Panc1 (cell line): ENCODE measurements around the gene PPARD. TPM values are rescaled to one million over a fixed set of nuclear protein-coding genes. Genes with fewer than 3 reads are reported as not detected.

Experiments
- ATAC-seq: fragments of 200-7000 bp; cut with Tn5 transposase; 2 replicates; pipeline ENCODE4 v1.9.1; 2020; ENCODE audit warnings: mild to moderate bottlenecking, moderate library complexity
- BruUV-seq: library from RNA; stranded (reverse); fragments of 400-500 nt; replicated peaks from 2 replicates; lab custom pipeline; 2021; lab: Mats Ljungman, UMichigan
- CTCF ChIA-PET: fragments of 300-600 bp; sonication (Branson Sonifier 250); formaldehyde crosslinking; loops from one replicate; lab custom pipeline; 2022; ENCODE audit warnings: antibody characterized with exemption; lab: Charles Lee
- POLR2A ChIA-PET: fragments of 300-600 bp; sonication (Branson Sonifier 250); formaldehyde crosslinking; loops from one replicate; lab custom pipeline; 2022; ENCODE audit warnings: antibody characterized with exemption; lab: Charles Lee
- DNase-seq: peaks from one replicate; pipeline ENCODE4 v3.0.0-alpha.2; 2010; ENCODE audit warnings: low read depth, low spot score
- H3K27ac ChIP-seq: 2 replicates; pipeline ENCODE4 v1.5.1; 2011; ENCODE audit warnings: mild to moderate bottlenecking, low read length, inconsistent platforms
- H3K27me3 ChIP-seq: fragments of 200-500 bp; sonication (Bioruptor generic); 2 replicates; pipeline ENCODE4 v1.6.0; 2014; ENCODE audit warnings: low read length, inconsistent platforms; ENCODE audit not compliant: control insufficient read depth, insufficient read depth
- H3K36me3 ChIP-seq: fragments of 200-500 bp; sonication (Bioruptor generic); 2 replicates; pipeline ENCODE4 v1.5.1; 2014; ENCODE audit warnings: inconsistent platforms, mild to moderate bottlenecking, low read length, moderate library complexity; ENCODE audit not compliant: control insufficient read depth, insufficient read depth
- H3K4me1 ChIP-seq: 2 replicates; pipeline ENCODE4 v1.5.1; 2011; ENCODE audit warnings: inconsistent platforms, mild to moderate bottlenecking, low read length, moderate library complexity; ENCODE audit not compliant: control insufficient read depth, insufficient read depth
- H3K4me3 ChIP-seq, 2 experiments: 2 replicates each; pipeline ENCODE4 v1.5.1; 2011 to 2012; ENCODE audit warnings: low read depth in 2 of 2, low read length in 2 of 2, mild to moderate bottlenecking in 2 of 2, inconsistent platforms in 1 of 2, moderate library complexity in 1 of 2
- H3K9me3 ChIP-seq: fragments of 200-500 bp; sonication (Bioruptor generic); 2 replicates; pipeline ENCODE4 v1.5.1; 2014; ENCODE audit warnings: low read depth, mild to moderate bottlenecking, inconsistent platforms, low read length, moderate library complexity; ENCODE audit not compliant: control insufficient read depth, insufficient read depth
- CTCF ChIP-seq: fragments of 450-650 bp; IDR thresholded peaks from 2 replicates; pipeline ENCODE4 v1.5.1; 2017; ENCODE audit warnings: mild to moderate bottlenecking
- POLR2AphosphoS5 ChIP-seq: IDR thresholded peaks from 2 replicates; pipeline ENCODE4 v1.6.1; 2012; ENCODE audit warnings: mild to moderate bottlenecking, low read depth, low read length, moderate library complexity
- SIN3A ChIP-seq: IDR thresholded peaks from 2 replicates; pipeline ENCODE4 v1.6.1; 2012; ENCODE audit warnings: low read depth, mild to moderate bottlenecking, low read length, moderate library complexity, borderline replicate concordance; ENCODE audit not compliant: insufficient read depth
- TCF7L2 ChIP-seq: IDR thresholded peaks from 2 replicates; pipeline ENCODE4 v1.6.1; 2011; ENCODE audit warnings: mild to moderate bottlenecking, low read depth, low read length, inconsistent platforms
- in situ Hi-C: cut with HindIII; loops from 2 replicates; pipeline ENCODE4 v1.10.0; 2016; ENCODE audit warnings: low sequenced_read_pairs, low pct_unique_long_range_greater_than_20kb
- intact Hi-C: fragments of 100-400 bp; cut with micrococcal nuclease; formaldehyde crosslinking; loops from one replicate; pipeline ENCODE4 v1.10.0; 2022; ENCODE audit not compliant: unreplicated experiment
- total RNA-seq: library from RNA; stranded (reverse); gene quantifications from one replicate; pipeline ENCODE4 v1.2.1, GENCODE V29; 2021; ENCODE audit not compliant: unreplicated experiment
- TF ChIP-seq, protein P1 (sequence below), 2 experiments: IDR thresholded peaks; 2 replicates each; pipeline ENCODE4 v1.6.1; 2011 to 2012; ENCODE audit warnings: low read depth in 2 of 2, control low read depth in 1 of 2, low read length in 1 of 2, mild to moderate bottlenecking in 1 of 2, moderate library complexity in 1 of 2; ENCODE audit not compliant: insufficient read depth in 1 of 2

PPARD gene
- total RNA-seq, 1 experiment from 2014 or later, result 14.4 TPM

DNA sequence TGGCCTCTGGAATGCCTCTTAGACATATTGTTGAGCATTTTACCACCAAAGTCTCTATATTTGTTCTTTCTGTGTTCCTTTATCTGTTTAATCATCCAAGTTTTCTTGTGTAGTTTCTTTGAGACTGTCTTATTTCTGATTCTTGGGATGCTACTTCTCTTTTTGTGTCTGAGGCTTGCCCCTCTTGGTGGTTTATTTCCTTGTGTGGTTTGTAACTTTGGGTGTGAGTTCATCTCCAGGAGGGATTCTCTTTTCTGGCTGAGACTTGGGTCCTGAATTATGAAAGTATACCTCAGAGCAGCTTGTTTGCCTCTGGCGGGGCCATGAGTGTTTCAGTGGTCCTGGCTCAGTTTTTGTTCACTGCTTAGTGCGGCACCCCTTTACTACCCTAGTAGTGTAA is 33.9 kb downstream of the PPARD start:
- ChIA-PET CTCF (no interaction called here), POLR2A (no interaction called here)
- Histone ChIP-seq H3K4me3 (no peak overlapping the region), H3K36me3 (no peaks in the 10 kb centered on the region), H3K4me1 (no peaks in the 10 kb centered on the region), H3K9me3 (no peaks in the 10 kb centered on the region), H3K27ac (no peak overlapping the region), H3K27me3 (no peaks in the 10 kb centered on the region)
- BruUV-seq, result no TSS peak
- TF ChIP-seq POLR2AphosphoS5 (no peak), SIN3A (no peak), TCF7L2 (no peak), CTCF (no peak)
- TF ChIP-seq, protein P1, sequence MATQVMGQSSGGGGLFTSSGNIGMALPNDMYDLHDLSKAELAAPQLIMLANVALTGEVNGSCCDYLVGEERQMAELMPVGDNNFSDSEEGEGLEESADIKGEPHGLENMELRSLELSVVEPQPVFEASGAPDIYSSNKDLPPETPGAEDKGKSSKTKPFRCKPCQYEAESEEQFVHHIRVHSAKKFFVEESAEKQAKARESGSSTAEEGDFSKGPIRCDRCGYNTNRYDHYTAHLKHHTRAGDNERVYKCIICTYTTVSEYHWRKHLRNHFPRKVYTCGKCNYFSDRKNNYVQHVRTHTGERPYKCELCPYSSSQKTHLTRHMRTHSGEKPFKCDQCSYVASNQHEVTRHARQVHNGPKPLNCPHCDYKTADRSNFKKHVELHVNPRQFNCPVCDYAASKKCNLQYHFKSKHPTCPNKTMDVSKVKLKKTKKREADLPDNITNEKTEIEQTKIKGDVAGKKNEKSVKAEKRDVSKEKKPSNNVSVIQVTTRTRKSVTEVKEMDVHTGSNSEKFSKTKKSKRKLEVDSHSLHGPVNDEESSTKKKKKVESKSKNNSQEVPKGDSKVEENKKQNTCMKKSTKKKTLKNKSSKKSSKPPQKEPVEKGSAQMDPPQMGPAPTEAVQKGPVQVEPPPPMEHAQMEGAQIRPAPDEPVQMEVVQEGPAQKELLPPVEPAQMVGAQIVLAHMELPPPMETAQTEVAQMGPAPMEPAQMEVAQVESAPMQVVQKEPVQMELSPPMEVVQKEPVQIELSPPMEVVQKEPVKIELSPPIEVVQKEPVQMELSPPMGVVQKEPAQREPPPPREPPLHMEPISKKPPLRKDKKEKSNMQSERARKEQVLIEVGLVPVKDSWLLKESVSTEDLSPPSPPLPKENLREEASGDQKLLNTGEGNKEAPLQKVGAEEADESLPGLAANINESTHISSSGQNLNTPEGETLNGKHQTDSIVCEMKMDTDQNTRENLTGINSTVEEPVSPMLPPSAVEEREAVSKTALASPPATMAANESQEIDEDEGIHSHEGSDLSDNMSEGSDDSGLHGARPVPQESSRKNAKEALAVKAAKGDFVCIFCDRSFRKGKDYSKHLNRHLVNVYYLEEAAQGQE (IDR thresholded peaks at IDR 0.05; ENCODE audit: insufficient read depth in 1 of 2, low read depth in 2 of 2, low read length in 1 of 2), result no peak
- intact Hi-C loops (no loop called here), in situ Hi-C loops (no loop called here)
- DNase-seq (no peak), ATAC-seq (no peak)

- DNase-seq, result no peak
- Histone ChIP-seq H3K4me3 (no peak overlapping the region), H3K4me1 (no peaks in the 10 kb centered on the region), H3K27ac (no peak overlapping the region), H3K27me3 (no peaks in the 10 kb centered on the region), H3K36me3 (no peaks in the 10 kb centered on the region), H3K9me3 (no peaks in the 10 kb centered on the region)
- intact Hi-C loops (no loop called here), in situ Hi-C loops (no loop called here)
- no TSS peak for BruUV-seq
- no peak for ATAC-seq
- CTCF ChIA-PET, result no interaction called here
- POLR2A ChIA-PET, result no interaction called here
- TF ChIP-seq CTCF, result no peak
- TF ChIP-seq TCF7L2, result no peak
- TF ChIP-seq SIN3A, result no peak
- TF ChIP-seq, protein P1 (IDR thresholded peaks at IDR 0.05; ENCODE audit: insufficient read depth in 1 of 2, low read depth in 2 of 2, low read length in 1 of 2), result no peak
- TF ChIP-seq POLR2AphosphoS5, result no peak
These were observed 34.6 kb downstream of the PPARD start for GRCh38 chr6:35377002-35377401.
